ELF-1 (cell line): ENCODE data around the gene SLC6A1.

Experiments
- DNase-seq: peaks from one replicate; pipeline ENCODE4 v3.0.0-alpha.2; 2016; ENCODE audit warnings: low read depth, low spot score

The SLC6A1 gene

GRCh38 chr3:10970306-10970960 is 22.1 kb upstream of the SLC6A1 start:
- no peak for DNase-seq

GRCh38 chr3:10972072-10972782 is 20.3 kb upstream of the SLC6A1 start:
- DNase-seq = no peak

DNA sequence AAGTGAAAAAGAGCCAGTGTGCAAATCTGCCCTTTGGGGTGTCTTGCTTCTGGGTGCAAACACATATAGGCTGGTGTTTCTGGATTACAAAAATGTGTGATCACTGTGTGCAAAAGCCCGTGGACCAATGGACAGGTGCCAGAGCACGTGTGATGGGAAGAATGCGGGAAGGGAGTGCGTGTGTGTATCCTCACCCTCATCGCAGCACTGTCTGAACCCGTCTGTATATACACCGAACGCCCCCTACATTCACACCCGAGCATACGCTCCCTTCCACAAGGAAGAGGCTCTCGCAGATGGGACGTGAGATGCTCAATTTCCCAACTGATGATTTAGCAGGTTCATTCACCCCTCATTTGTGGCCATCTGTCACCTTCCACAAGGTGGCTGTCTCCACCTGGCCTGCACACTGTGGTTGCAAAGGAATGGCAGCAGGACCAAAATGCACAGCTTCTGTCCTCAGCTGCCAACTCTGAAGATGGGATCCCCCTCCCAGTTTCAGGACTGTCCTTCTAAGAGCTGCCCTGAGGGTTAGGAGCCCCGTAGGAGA is 19.4 kb upstream of the SLC6A1 start:
- no peak for DNase-seq

DNA sequence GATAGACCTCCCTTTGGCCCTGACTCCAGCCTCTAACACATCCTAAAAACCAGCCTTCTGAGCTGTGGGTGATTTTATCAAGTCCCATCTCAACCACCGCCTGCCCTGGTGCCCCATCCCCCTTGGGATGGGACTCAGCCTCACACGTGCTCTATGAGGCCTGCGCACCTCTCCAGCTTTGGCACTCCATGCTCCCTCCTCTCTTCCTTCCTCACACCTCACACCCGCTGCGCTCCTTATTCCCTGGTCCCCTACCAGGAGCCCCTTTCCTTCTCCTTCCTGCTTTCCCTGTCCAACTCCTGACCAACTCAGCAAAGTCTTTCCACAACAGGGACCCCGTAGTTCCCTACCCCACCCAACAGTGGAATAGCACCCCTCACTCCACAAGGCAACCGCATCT is 18.4 kb upstream of the SLC6A1 start:
- no peak for DNase-seq

DNA sequence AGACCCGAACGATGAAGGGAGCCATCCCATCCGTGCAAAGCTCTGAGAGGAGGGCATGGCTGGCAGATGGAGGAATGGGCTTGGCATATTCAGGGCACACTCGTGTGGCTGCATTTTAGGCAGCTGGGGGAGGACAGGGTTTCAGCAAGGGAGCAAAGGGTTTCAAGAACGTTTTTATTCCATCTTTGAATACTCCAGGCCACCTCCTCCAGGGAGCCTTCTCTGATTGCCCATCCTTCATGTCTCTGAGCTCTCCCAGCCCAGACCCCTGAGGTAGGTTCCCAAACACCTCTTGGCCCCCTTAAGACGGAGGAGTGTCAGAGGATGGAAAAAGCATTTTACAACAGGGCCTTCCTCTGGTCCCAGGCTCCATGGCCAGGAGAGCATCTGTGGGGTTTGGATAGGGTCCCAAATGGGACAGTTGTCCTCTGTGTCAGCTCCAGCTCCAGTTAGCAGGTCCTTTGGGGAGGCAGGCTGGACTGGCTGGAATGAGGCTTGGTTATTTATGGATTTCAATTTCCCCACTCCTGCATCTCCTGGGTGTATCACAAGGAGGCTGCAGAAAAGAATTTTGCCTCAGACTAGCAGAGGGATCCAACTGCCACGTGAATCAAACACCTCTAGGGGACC is 17.7 kb upstream of the SLC6A1 start:
- DNase-seq = no peak

DNA sequence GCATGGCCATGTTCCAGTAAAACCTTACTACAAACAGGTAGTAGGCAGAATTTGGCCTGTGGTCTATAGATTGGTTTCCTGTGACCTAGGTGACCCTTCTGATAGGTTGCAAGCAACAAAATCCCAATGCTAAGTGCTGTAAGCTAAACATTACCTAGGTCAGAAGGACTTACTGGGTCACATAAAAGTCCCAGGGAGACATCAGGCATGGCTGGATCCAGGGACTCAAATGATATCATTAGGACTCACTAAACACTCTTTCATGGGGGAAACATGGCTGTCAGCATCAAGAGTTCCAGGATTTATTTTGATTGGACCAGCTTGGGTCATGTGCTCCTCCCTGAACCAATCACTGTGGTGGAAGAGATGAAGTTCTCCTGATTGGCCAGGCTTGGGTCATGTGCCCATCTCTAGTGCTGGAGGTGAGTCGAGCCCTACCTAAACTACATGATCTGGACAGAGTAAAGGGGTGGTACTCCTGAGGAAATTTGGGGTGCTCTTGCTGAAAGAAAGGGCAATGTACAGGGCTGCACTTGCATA is 16.8 kb upstream of the SLC6A1 start:
- no peak for DNase-seq

GRCh38 chr3:10976770-10977169 is 15.8 kb upstream of the SLC6A1 start:
- no peak for DNase-seq

- DNase-seq = no peak
Measured at GRCh38 chr3:10977892-10978510, 14.5 kb upstream of the SLC6A1 start.

DNA sequence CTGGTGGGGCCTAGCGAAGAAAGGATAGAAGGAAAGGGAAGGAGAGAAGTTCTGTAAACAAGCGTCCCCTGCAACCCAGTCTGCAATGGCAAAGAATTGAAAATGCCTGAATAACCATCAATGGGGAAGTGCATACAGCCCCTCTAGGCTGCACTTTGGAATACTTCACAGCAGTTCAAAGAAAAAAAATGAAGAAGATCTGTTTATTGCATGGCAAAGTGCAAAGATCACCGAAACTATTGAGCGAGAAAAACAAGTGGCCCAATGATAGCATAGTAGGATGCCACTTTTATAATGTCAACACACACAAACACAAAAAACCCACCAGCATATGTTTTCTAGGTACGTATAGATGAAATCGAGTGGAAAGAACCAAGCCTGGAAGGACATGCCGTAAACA is 13.6 kb upstream of the SLC6A1 start:
- no peak for DNase-seq

GRCh38 chr3:10980312-10980711 is 12.2 kb upstream of the SLC6A1 start:
- no peak for DNase-seq

- DNase-seq = no peak
Measured at GRCh38 chr3:10981031-10981430, 11.5 kb upstream of the SLC6A1 start.

DNA sequence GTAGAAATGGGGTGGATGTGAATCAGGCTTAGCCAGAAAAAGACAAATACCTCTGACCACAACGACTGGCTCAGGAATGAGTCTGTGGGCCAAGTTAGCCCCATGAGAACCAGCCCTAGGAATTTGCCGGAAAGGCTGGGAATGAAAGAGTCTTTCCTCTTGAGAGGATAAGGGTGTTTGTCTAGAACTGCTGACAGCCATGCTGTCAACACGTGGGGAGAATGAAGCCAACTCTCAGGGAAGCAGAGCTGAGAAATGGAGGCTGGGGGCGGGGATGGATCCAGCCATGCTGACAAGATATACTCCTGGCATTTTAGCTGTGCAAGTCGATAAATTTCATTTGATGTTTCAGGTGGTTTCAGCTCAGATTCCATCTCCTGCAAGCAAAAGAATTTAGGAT is 10.6 kb upstream of the SLC6A1 start:
- no peak for DNase-seq

DNA sequence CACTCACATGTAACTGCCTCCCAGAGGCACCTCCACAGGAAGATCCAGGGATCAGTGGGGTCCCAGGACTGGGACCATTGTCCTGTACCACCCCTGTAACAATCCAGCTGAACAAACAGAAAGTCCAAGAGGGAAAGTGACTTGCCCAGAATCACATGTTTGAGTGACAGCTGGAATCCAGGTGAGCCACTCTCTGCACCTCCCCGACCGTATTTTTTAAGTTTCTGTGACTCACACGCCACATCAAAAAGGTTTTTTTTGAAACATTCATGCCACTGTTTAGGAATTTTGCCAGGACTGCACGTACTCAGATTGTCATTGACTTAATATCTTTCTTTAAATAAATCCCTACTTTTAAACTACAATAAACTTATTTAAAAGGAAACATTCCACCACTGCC is 9.8 kb upstream of the SLC6A1 start:
- DNase-seq = no peak

- DNase-seq = peak; percentile 40
Measured at GRCh38 chr3:10983219-10983916, 9.2 kb upstream of the SLC6A1 start.

DNA sequence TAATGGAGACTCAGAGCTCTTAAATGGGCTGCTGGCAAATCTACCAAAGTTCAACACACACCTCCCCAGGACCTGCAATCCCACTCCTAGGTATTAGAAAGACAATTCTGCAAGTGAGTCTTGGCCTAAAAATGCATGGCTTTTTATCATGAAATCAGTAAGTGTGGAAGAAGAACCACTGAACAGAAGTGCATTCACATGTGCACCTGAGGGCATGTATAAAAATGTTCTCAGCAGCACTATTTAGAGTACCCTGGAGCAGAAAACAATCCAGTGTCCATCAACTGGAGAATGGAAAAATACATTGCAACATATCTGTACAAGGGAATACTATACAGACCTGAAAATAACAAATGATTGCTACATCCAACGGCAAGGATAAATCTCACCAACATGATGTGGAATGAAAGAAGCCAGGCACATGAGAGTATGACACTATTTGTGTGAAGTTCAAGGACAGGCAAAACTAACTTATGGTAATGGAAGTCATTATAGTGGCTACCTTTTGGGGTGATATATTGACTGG is 8.1 kb upstream of the SLC6A1 start:
- no peak for DNase-seq

DNA sequence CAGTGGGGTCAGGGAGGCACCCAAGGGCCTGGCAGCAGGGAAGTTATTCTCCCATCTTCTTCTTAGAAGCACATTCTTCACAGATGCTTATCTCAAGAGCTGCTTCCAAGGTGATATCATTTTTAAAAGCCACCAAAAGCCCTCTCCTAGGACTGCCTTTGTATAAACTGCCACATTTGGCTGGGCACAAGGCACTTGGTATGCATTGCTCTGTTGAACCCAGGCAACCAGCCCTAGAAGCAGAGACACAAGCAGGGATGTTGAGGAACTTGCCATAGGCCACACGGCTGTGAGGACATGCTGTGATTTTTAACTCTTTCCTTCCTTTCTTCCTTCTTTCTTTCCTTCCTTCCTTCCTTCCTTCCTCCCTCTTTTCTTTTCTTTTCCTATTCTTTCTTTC is 7.4 kb upstream of the SLC6A1 start:
- no peak for DNase-seq

DNA sequence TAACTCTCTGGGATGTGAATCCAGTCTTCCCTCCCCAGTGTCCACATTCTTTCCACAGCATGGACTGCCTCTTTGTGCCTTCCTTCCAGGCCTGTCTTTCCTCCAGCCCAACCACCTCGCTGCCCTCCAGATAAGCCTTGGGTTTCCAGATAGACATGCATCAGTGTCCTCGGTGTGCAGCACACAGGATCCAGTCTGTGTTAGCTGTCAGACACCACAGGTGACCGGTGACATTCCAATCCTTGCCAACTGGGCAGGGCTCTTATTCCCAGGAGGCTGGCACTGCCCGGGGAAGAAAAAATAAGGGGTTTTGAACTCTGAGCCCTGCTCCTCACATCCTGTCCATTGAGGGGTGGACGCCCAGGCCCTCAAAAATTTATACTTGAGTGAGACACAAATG is 6.0 kb upstream of the SLC6A1 start:
- no peak for DNase-seq

GRCh38 chr3:10988001-10988665 is 4.4 kb upstream of the SLC6A1 start:
- no peak for DNase-seq

DNA sequence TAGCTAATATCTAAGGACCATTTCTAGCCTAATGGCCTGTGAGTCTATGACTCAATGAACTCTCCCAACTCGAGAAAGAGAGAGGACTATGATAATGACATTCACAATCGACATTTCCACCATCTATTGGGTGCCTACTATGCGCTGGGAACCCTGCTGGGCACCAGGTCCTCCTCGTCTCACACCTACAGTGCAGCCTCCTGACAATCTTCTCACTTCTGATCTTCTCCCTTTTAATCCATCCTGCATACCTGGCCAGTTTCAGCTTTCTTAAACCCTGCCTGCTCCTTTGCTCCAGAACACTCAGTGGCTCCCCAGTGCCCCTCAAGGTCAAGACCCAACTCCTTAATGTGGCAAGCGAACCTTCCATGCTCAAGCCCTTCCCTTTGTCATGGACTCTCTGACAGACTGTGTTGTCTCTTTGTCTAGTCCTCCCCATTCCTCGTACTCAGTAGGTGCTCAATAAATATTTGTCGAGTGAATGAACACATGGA is 3.5 kb upstream of the SLC6A1 start:
- no peak for DNase-seq

DNA sequence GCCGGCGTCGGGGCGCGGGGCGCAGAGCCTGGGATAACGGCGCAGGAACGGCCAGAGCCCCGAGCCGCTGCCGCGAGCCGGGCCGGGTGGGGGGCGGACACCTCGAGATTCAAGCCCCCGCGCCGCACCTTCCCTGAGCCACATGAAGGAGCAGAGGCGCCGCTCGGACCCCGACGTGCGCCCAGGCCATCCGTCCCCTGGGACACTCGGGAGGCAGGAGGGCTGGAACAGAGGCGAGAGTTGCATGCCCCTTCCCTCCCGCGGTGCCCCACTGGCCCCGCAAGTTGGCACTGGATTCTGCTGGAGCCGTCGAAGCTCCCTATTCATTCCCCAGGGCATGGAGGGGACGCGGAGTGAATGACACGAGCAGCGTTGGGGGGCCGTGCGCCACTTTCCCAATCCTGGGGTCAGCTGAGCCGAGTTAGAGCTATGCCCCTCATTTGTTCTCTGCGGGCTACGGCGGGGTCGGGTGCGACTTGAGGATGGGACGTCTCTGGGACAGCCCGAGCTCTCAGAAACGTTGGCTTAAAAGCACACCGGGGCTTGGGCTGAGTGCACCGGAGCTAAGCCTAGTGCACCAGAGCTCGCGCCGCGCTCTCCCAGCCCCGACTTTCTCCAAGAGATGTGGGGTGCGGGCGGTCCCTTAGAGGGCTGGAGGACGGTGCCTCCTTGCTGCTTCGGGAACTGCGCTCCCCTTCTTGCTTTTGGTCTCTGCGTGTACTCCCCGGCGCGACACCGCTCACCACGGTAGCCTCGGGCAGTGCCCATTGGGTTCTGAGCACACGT is 588 bp downstream of the SLC6A1 start:
- no peak for DNase-seq
